Activated CD4-positive, CD25-positive, alpha-beta regulatory T cell treated with anti-CD3 and anti-CD28 coated beads, Interleukin-2, amount 50 U/mL, for 24 hours (primary cell): ENCODE results near the gene TBX19.
"Not testable (repeated sequence)": the region's sequence is repeated elsewhere in the genome, so short reads cannot be mapped to it uniquely, and the experiment has no call there.

Experiments
- ATAC-seq, 2 donors: fragments of 150-1000 bp; cut with Tn5 transposase; one replicate each; pipeline ENCODE4 v1.10.0; 2021; ENCODE audit warnings: mild to moderate bottlenecking in 1 of 2, moderate library complexity in 1 of 2

The TBX19 gene

DNA sequence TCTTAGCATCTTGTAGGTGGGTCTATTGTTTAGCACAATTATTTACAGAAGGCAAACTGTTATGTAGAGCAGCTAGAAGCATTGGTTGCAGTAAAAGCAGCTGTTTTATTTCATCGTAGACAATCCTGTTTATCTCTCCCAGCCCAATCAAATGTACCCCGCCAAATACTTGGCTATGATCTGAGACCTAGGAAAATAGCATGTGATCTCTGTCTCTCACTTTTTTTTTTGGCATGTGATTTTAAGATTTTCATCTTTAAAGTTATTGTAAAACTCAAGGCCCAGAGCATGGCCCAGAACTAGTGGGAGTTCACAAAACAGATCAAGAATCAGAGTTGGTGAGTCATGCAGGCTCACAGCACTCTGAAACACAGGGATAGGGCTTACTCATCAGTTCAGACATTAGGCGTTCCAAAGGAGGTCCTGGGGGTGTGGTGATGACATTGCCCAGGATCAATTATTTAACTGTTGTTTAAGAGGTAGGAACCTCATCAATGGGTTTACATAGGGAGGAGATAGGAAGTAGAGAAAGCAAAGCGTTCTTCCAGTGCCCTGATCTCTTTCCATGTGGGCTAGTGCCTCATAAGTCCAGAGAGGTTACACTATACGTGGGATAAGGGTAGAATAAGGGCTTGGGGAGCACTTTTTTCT, 40.2 kb downstream of the TBX19 start:
- ATAC-seq, result peak; percentile 55 to 68

DNA sequence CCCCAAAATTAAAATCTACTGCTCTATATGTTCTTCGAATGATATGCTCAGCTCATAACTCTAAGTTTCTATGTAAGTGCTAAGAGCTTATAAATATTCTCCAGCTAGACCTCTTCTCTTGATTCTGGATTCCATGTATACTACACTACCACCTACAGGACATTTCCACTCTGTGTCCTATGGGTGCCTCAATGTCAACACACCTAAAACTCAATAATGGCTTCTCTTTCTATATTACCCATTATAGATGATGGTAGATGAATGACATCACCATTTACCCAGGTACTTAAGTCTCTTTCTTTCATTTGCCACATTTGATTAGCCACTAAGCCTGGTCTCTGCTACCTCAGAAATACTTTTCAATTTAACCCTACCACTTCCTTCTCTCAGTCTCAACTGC, 41.3 kb downstream of the TBX19 start:
- ATAC-seq, result no peak

DNA sequence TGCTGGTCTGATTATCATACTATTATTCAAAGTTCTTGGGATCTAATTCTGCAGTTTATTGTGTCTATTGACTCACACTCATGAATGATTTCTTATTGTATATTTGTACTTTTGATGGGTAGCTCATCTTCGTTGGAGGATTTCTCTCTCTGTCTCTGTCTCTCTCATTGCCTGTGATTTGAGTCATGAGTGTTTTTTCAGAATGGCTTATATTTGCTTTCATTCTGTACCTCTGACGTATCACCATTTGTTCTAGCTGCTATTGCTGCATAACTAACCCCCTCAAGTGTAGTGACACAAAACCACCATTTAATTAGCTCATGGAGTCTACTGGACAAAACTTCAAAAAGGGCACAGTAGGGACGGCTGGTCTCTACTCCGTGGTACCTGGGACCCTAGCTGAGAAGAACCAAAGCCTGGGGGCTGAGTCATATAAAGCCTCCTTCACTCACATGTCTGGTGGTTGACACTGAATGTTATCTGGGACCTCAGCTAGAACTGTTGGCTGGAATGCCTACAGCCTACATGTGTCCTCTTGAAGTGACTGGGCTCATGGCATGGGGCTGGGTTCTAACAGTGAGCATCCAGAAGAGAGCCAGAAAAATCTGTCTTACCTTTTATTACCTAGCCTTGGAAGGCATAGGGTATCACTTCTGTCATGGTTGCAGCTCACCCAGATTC, 44.2 kb downstream of the TBX19 start:
- ATAC-seq, result peak in 1 of 2 donors; percentile 53

DNA sequence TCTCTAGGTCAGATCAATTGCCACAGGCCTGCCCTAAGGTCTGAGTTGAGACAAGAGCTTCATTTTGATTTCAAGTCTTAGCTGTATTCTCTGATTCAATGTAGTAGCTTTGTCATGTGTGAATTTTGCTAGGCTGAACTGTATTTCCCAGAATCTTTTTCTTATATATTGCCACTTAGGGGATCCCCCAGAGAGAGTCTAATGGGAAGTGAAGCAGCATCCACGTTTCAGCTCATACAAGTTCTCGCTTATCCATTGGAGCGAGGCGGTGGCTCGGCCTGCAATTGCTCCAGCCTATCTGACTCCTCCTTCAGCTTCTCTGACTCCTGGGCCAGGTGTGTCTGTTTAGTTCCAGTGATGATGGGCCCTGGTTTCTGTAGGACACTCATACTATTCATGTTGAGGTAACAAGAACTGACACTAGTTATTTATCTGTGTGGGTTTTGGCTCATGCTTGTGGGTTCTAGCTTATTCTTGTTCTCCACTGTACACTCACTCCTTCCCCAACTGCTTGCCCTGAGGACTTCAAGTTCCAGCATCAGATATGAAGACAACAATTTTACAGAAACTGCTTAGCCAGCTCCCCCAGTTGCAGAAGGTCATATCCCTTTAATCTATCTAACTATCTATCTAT, 48.2 kb downstream of the TBX19 start:
- no peak for ATAC-seq

DNA sequence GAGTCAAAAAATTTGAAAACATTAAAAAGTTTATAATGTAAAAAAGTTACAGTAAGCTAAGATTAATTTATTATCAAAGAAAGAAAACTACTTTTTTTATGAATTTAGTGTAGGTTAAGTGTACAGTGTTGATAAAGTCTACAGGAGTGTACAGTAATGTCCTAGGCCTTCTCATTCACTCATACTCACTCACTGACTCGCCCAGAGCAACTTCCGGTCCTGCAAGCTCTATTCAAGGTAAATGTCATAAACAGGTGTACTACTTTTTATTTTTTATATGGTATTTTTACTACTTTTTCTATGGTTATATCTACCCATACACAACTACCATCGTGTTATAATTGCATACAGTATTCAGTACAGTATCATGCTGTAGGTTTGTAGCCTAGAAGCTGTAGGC, 49.6 kb downstream of the TBX19 start:
- ATAC-seq, result no peak

DNA sequence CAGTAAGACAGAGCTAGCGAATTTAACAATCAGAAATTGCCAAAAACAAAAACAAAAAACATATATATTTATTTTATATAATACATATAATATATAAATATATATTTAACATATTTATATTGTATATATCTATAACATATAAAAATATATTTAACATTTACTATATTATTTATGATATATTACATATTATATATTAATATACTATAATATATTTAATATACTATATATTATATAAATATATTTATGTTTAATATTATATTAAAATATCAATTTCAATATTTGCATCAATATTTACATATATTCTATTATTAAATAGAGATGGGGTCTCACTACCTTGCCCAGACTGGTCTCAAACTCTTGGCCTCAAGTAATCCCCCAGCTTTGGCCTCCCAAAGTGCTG, 50.9 kb downstream of the TBX19 start:
- no peak for ATAC-seq

DNA sequence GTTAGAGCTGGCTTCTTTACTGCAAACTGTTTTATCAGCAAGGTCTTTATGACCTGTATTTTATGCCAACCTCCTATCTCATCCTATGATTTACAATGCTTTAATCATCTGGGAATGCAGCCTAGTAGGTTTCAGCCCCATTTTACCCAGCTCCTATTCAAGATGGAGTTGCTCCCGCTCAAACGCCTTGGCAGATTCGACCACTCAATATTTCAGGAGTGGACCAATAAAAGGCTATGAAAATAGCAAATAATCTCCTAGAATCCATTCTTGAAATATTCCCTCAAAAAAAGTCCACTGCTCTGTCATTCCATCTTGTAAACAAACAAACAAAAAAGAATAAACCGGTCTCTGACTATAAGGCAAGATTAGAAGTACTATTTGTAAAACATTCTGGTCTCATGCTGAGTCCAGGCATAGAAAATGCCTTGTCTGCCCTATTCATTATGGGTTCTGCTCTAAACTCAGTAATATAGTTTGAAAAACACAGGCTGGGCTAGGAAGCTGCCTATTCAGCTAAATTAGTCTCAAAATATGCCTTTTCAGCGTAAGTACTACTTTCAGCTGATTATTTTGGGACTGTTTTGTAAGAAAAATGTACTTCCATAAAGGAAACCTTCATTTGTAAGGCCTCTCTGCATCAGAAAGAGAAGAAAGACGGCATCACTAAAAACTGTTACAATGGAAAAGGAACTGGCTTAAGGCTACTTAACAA, 53.0 kb downstream of the TBX19 start:
- ATAC-seq, result no peak

DNA sequence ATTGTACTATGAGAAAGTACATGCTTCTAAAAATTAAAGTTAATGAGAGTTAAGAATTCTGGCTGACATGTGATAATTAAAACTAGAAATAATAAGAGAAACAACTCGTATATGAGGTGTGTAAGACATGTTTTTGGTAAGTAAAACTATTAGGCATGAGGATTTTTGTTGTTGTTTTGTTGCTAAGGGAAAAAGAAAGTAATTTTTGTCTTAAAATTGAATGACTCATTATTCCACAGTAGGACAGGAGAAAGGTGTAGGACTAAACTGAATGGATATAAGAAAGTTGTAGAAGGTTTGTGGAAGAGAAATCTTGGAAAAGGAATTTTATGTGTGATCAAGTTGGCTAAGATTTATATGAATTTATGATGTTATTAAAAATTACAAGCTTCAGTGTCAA, 54.8 kb downstream of the TBX19 start:
- ATAC-seq, result no peak

DNA sequence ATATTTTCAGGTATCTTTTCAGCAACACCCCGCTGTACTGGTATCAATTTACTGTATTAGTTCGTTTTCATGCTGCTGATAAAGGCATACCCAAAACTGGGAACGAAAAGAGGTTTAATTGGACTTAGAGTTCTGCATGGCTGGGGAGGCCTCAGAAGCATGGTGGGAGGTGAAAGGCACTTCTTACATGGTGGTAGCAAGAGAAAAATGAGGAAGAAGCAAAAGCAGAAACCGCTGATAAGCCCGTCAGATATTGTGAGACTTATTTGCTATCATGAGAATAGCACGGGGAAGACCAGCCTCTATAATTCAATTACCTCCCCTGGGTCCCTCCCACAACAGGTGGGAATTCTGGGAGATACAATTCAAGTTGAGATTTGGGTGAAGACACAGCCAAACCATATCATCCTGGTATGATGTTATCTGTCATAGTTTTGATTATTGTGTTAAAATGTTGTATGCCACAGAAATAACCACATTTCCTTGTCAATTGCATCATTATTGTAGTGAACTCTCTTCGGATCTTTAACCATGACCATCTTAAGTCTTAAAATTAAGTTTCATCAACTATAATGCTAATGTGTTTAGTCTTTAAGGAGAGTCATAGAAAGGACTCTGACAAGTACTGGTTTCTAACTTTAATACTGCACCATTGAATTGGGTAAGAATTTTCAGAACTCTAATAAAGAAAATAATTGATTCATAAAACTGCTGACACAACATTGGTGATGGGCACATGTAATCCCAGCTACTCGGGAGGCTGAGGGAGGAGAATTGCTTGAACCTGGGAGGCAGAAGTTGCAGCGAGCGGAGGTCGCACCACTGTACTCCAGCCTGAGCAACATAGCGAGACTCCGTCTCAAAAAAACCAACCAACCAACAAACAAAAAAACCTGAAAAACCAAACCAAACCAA, 58.2 kb downstream of the TBX19 start:
- ATAC-seq, result no peak

DNA sequence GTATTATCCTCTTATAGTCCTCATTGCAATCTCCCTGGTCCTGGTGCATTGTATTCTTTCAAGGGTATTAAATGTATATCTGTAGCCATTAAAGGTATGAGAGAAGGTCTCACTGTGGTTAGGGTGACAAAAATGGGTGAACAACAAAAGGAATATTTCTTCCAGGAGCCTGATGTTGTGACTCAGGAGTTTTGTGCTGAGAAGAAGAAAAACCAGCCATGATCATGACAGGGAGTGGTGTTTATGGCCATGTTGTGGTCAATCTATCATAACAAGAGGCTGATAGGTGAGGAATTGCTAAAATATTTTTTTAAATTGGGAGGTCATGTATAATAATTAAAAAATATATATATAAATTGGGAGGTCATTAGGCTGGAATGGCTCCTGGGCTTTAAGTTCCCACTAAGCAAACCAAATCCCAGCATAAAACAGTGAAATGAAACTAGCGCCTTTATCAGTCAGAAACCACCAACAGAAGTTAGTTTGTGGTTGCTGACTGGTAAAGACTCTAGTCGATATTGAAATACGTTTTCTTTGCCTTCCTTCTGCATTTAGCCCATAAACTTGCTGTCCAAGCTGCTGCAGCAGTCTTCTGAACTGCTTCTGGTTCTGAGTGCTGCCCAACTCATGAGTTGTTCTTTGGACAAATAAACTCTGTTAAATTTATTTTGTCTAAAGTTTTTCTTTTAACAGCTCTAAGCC, 60.3 kb downstream of the TBX19 start:
- ATAC-seq, result no peak

DNA sequence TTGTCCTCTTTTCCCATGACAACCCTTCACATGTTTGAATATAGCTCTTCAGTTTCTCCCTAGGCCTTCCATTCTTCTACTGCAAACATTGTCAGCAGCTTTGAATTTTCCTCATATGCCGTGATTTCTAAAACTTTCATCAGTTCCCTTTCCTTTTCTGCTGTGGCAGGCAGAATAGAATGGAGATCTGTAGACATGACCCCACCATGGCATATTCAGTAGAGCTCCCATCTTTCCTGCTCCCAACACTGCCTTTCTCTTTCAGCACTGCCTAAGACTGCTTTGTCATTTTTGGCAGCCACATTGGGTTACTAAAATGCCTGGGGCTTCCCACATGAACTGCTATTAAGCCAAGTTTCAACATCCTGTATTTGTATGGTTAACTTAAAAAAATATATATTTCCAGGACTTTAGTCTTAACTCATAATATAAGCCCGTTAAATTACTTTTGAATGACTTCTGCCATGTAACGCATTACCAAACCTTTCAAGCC, 60.9 kb downstream of the TBX19 start:
- ATAC-seq, result no peak

DNA sequence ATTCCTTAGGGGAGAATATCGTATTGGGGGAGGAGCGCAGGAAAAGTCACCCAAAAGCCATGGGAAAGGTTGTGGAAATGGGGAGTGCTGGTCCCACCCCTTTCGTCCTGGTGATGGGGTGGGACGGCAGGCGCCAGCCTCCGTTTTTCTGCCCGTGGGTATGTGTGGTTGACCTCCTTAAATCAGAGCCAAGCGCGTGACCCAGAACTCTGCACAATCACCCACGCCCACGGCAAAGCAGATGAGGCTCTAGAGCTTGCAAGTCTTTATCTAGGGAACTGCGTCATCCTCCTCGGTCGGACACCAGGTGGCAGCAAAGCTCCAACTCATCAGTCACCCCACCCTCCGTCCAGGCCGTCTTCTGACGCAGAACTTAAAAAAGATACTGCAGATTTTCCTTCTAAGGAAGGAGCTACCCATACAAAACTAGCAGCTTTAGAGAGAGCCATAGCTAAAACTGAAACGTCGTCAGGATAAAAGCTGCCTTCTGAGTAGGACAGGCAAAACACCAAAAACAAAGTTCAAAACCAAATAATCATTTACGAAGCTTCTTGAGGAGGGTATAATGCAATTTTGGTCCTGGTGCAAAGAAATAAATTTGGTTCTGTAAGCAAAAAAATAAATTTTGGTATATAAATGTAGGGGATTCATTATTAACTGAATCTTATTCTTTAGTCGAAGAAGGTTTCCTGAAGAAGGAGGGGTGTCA, 62.0 kb downstream of the TBX19 start:
- peak; percentile 99 for ATAC-seq

DNA sequence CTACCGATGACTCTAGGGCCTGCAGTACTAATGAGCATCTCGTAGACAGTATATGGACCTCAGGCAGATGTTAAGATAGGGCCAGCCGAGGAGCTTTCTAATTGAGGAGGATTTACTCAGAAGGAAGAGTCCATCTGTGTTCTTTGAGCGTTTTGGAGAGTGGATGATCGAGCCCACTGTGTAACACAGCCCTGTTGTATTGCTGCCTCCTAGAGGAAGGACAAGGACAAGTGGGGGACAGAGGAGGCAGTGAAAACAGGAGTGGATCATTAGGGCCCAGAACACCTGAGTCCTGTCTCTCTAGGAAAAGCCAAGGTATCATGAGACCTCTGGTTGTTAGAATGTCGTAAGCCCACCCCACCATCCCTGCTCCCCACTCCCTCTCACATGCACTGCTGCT, 62.9 kb downstream of the TBX19 start:
- ATAC-seq, result no peak

DNA sequence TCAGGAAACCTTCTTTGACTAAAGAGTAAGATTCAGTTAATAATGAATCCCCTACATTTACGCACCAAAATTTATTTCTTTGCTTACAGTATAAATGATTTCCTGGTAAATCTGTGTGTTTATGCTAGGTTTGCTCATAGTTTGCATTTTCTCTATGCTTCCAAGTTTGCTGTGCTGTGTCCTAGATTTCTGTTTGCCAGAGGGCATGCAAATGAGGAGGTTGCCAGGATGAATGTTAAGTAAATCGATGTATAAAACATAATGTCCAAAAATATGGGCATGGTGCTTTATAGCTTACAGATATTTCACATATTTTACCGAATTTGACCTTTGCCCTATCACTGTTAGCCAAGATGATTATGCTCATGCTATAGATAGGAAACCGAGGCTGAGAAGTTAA, 63.8 kb downstream of the TBX19 start:
- ATAC-seq, result no peak

DNA sequence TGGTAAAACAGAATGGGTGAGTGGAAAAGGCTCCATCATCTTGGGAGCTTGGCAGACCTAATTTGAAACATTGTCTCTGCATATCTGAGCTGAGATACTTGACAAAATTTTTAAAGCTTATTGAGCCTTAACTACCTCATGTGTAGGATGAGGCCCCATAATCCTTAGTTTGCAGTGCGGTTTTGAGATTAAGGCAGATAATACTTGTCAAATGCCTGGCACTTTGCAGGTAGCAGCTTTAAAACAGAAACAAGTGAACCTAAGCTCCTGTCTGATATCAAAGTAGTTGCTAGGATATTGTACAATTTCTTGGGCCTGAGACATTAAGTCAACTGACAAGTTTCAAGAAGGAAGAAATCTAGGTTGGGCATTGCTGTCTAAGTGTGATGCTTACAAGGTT, 65.3 kb downstream of the TBX19 start:
- no peak for ATAC-seq

DNA sequence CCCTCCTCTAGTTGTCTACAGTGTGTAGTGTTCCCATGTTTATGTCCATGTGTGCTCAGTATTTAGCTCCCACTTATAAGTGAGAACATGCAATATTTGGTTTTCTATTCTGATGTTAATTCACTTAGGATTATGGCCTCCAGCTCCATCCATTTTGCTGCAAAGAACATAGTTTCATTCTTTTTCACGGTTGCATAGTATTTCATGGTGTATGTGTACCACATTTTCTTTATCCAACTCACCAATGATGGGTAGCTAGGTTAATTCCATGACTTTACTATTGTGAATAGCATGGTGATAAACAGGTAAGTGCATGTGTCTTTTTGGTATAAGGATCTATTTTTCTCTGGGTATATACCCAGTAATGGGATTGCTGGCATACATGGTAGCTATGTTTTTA, 67.0 kb downstream of the TBX19 start:
- ATAC-seq, result no peak

DNA sequence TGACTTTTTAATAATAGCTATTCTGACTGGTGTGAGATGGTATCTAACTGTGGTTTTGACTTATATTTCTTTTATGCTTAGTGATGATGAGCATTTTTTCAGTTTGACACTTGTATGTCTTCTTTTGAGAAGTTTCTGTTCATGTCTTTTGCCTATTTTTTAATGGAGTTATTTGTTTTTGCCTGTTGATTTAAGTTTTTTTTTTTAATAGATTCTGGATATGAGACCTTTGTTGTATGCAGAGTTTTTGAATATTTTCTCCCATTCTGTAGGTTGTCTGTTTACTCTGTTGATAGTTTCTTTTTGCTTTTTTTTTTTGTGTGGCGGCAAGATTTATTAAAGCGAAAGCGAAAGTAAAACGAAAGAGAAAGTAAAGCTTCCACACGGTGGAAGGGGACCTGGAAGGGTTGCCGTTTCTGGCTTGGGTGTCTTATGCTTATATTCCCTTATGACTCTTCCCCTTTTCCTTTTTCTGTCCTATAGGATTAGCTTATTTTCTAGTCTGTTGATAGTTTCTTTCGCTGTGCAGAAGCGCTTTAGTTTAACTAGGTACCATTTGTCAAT, 67.6 kb downstream of the TBX19 start:
- peak; percentile 65 to 70 for ATAC-seq

DNA sequence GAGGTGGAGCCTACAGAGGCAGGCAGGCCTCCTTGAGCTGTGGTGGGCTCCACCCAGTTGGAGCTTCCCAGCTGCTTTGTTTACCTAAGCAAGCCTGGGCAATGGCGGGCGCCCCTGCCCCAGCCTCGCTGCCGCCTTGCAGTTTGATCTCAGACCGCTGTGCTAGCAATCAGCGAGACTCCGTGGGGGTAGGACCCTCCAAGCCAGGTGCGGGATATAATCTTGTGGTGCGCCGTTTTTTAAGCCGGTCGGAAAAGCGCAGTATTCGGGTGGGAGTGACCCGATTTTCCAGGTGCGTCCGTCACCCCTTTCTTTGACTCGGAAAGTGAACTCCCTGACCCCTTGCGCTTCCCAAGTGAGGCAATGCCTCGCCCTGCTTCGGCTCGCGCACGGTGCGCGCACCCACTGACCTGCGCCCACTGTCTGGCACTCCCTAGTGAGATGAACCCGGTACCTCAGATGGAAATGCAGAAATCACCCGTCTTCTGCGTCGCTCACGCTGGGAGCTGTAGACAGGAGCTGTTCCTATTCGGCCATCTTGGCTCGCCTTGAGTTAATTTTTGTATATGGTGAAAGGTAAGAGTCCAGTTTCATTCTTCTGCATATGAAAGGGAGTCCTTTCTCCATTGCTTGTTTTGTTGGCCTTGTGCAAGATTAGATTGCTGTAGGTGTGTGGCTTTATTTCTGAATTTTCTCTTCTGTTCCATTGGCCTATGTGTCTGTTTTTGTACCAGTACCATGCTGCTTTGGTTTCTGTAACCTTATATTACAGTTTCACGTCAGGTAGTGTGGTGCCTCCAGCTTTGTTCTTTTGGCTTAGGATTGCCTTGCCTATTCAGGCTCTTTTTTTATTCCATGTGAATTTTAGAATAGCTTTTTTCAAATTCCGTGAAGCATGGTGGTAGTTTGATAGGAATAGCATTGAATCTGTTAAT, 73.9 kb downstream of the TBX19 start:
- ATAC-seq, result not testable (repeated sequence)
